ES-I3 (cell line): ENCODE results near the gene GATA2.

ENCODE experiments used
- H3K36me3 ChIP-seq: 2 replicates; pipeline ENCODE4 v1.6.1; 2013; ENCODE audit warnings: mild to moderate bottlenecking, low read length, control low read depth, moderate library complexity; ENCODE audit not compliant: insufficient read depth
- H3K4me1 ChIP-seq: 2 replicates; pipeline ENCODE4 v1.6.1; 2013; ENCODE audit warnings: mild to moderate bottlenecking, control low read depth, low read length; ENCODE audit not compliant: insufficient read depth
- H3K9ac ChIP-seq: 2 replicates; pipeline ENCODE4 v1.6.1; 2013; ENCODE audit warnings: low read depth, mild to moderate bottlenecking, low read length, moderate library complexity
- H3K9me3 ChIP-seq: 2 replicates; pipeline ENCODE4 v1.6.1; 2013; ENCODE audit warnings: mild to moderate bottlenecking, low read length, moderate library complexity; ENCODE audit not compliant: control insufficient read depth, insufficient read depth

Gene GATA2

GRCh38 chr3:128468285-128468790 is 24.7 kb downstream of the GATA2 start:
- Histone ChIP-seq H3K36me3 (no peaks in the 10 kb centered on the region), H3K9me3 (no peaks in the 10 kb centered on the region), H3K4me1 (no peaks in the 10 kb centered on the region; the same call in 1 of the 2 replicates), H3K9ac (no peak overlapping the region)

- H3K4me1 ChIP-seq = no peaks in the 10 kb centered on the region
- no peaks in the 10 kb centered on the region for H3K36me3 ChIP-seq
- no peaks in the 10 kb centered on the region for H3K9me3 ChIP-seq
- no peak within 1 kb of the TSS for H3K9ac ChIP-seq
These were observed 26.0 kb downstream of the GATA2 start, which contains the start of gene DNAJB8 for GRCh38 chr3:128466840-128467541. DNAJB8 (minus strand) TSS chr3:128466890; CDS start chr3:128463245, 3,645 bp downstream.

GRCh38 chr3:128464702-128465101 is 28.3 kb downstream of the GATA2 start:
- no peaks in the 10 kb centered on the region for H3K36me3 ChIP-seq
- H3K9me3 ChIP-seq = no peaks in the 10 kb centered on the region
- H3K9ac ChIP-seq = no peak overlapping the region
- no peaks in the 10 kb centered on the region for H3K4me1 ChIP-seq

GRCh38 chr3:128464188-128464587 is 28.8 kb downstream of the GATA2 start:
- no peak overlapping the region for H3K9ac ChIP-seq
- H3K4me1 ChIP-seq = no peaks in the 10 kb centered on the region
- H3K9me3 ChIP-seq = no peaks in the 10 kb centered on the region
- no peaks in the 10 kb centered on the region for H3K36me3 ChIP-seq

GRCh38 chr3:128463771-128464170 is 29.2 kb downstream of the GATA2 start:
- Histone ChIP-seq H3K36me3 (no peaks in the 10 kb centered on the region), H3K9me3 (no peaks in the 10 kb centered on the region), H3K9ac (no peak overlapping the region), H3K4me1 (no peaks in the 10 kb centered on the region)

- Histone ChIP-seq H3K9ac (no peak overlapping the region), H3K36me3 (no peaks in the 10 kb centered on the region), H3K4me1 (no peaks in the 10 kb centered on the region), H3K9me3 (no peaks in the 10 kb centered on the region)
These were observed 29.6 kb downstream of the GATA2 start for GRCh38 chr3:128463354-128463753.

- Histone ChIP-seq H3K4me1 (no peaks in the 10 kb centered on the region), H3K9me3 (no peaks in the 10 kb centered on the region), H3K9ac (no peak overlapping the region), H3K36me3 (no peaks in the 10 kb centered on the region)
These were observed 30.1 kb downstream of the GATA2 start for GRCh38 chr3:128462931-128463330.

- Histone ChIP-seq H3K4me1 (no peaks in the 10 kb centered on the region), H3K36me3 (no peaks in the 10 kb centered on the region), H3K9me3 (no peaks in the 10 kb centered on the region), H3K9ac (no peak overlapping the region)
These were observed 30.6 kb downstream of the GATA2 start for GRCh38 chr3:128462341-128462910.

- H3K36me3 ChIP-seq = no peaks in the 10 kb centered on the region
- H3K9ac ChIP-seq = no peak overlapping the region
- H3K9me3 ChIP-seq = no peaks in the 10 kb centered on the region
- no peaks in the 10 kb centered on the region for H3K4me1 ChIP-seq
These were observed 31.3 kb downstream of the GATA2 start for GRCh38 chr3:128461731-128462130.

- Histone ChIP-seq H3K9me3 (no peaks in the 10 kb centered on the region), H3K9ac (no peak overlapping the region), H3K4me1 (no peaks in the 10 kb centered on the region), H3K36me3 (no peaks in the 10 kb centered on the region)
These were observed 33.6 kb downstream of the GATA2 start for GRCh38 chr3:128459461-128459820.

GRCh38 chr3:128458746-128459460 is 34.1 kb downstream of the GATA2 start:
- no peaks in the 10 kb centered on the region for H3K4me1 ChIP-seq
- no peaks in the 10 kb centered on the region for H3K36me3 ChIP-seq
- H3K9me3 ChIP-seq = no peaks in the 10 kb centered on the region
- no peak overlapping the region for H3K9ac ChIP-seq

GRCh38 chr3:128457937-128458336 is 35.1 kb downstream of the GATA2 start:
- H3K36me3 ChIP-seq = no peaks in the 10 kb centered on the region
- no peaks in the 10 kb centered on the region for H3K9me3 ChIP-seq
- no peak overlapping the region for H3K9ac ChIP-seq
- H3K4me1 ChIP-seq = no peaks in the 10 kb centered on the region

GRCh38 chr3:128456776-128457715 is 36.0 kb downstream of the GATA2 start:
- Histone ChIP-seq H3K9me3 (no peaks in the 10 kb centered on the region), H3K9ac (no peak overlapping the region), H3K36me3 (no peaks in the 10 kb centered on the region), H3K4me1 (no peaks in the 10 kb centered on the region)
